Effector CD8-positive, alpha-beta T cell (primary cell): ENCODE data around the gene CMC1.

Experiments
- DNase-seq: peaks from one replicate; lab custom pipeline; 2025; lab: John Stamatoyannopoulos, UW

CMC1 gene

DNA sequence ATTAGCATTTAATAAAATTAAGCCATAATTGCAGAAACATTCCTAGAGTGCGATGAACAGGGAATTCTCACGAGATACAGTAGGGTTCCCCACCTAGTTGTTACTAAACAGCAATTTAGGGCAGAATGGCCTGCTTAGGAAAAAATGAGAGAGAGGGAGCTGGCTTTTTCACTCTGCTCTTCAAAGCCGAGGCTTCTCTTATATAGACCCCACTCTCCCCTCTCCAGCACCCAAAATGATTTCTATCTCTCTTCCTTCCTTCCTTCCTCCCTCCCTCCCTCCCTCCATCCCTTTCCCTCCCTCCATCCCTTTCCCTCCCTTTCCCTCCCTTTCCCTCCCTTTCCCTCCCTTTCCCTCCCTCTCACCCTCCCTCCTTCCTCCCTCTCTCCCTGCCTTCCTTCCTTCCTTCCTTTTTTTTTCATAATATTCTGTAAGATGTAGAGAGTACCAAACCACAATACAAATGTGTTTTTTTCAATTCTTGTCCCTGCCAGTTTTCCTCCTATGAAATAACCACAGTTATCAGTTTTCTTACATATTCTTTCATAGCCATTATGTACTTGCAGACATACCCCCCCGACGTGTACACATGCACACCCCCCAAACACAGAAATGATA is 59.0 kb downstream of the CMC1 start:
- DNase-seq, result no peak

DNA sequence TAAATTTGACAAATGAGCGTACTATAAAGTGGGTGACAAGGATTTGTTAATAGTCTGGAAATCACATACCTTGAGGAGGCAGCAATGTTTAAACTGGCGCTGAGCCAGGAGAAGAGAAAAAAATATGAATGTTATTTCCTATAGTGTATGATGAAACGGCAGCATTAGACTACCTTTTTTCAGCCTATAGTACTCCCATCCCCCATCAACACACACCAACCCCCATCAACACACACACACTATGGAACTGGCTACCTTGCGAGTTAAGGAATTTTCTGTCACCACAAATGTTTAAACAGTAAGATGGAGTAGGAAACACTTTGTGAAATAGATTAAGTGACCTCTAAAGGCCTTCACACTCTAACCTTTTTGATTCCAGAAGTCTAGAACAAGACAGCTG is 60.3 kb downstream of the CMC1 start:
- no peak for DNase-seq

DNA sequence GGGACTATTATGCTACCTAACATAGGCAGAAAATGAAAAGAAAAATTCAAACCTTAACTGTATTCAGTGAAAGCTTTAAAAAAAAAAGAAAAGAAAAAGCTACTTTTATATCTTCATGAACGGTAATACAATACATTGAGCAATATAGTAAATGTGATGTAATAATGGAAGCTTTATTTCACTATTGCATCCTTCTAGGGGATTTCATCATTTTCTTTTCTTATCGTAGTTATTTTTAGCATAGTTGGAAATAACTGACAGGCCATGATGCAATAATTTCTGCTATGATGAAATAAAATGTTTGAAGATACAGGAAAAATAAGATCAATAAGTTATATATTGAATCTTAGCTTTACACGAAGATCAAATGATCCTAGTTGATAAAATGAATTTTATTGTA is 66.8 kb downstream of the CMC1 start:
- DNase-seq, result no peak

DNA sequence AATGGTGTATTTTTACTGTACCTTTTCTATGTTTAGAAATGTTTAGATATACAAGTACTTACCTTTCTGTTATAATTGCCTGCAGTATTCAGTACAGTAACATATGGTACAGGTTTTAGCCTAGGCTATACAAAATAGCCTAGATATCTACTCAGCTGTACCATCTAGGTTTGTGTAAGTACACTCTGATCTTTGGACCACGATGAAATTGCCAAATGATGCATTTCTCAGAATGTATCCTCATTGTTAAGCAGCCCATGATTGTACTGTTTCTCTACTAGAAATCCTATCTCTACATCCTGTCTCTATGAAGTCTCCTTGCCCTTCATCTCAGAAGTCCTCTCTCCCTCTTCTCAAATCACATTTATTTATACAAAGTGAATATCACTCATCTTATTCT is 74.3 kb downstream of the CMC1 start:
- no peak for DNase-seq

DNA sequence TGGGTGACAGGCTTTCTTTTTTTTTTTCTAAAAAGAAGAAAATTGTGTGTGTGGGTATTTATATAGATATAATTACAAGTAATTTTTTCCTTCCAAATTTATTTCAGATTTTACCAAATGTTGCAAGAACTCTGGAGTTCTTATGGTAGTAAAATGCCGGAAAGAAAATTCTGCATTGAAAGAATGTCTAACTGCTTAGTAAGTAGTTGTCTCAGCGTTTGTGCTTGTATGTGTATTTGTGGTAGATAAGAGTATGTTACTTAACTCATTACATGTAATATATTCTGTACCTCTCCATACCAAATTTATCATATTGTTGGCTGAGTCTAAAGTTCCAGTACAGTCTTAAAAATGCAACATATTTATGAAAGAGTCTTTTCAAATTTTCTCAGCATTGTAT is 74.8 kb downstream of the CMC1 start:
- no peak for DNase-seq

DNA sequence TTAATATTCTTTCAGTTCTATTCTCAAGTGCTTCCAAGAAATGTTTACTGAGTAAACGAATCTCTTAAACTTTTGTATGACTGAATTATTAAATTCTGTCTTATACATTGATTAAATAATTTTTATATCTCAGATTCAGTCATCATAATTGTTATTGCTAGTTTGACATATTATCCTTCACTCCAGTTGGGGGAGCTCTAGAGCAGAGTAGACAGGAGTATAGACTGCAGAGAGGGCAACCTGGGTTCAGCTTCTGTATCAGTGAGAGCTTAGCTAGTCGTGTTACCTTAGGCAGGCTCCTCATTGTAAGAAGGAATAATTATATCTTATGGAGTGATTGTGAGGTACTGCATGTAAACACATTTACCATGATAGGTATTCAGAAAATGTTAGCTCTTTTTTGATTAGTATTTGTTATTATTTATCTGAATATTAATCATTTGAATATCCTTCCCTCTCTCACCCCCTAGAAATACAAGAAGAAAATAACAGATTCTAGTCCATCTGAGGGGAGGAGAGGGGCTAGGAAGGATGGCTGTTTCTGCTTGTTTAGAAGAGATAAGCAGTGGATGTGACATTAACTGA is 76.1 kb downstream of the CMC1 start:
- no peak for DNase-seq

DNA sequence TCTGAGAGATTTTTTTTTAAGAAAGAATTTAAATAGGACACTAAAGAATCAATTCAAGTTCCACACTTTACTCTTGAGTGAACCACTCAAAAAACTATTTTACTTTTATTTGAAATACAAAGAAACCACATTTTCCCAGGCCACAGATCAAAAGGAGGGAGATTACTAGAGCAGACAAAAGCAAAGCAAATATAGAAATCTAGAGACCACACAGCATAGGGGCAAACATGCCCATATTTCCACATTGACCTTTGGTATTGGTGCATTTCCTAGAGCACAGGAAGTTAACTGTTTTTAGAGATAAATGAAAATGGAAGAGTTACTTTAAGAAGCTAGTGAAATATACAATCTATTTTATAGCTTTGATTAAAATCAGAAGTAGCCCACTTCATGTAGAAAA is 79.6 kb downstream of the CMC1 start:
- DNase-seq, result no peak

DNA sequence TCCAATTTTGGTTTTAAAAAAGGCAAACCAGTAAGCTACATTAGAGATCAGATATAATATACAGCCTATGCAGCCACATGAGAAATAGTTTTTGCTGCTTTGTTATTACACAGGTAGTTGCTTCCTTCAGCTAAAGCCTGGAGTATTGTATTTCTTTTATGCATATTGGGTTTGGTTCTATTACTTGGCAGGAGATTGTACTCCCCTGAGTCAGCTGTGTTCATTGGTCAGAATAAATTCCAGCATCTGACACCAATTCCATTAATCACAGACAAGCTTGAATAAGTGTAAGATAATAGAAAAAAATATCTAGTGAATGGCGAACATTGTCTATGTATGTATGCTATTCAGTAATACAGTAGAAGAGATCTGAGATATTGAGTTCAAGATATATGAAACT is 81.0 kb downstream of the CMC1 start:
- no peak for DNase-seq

DNA sequence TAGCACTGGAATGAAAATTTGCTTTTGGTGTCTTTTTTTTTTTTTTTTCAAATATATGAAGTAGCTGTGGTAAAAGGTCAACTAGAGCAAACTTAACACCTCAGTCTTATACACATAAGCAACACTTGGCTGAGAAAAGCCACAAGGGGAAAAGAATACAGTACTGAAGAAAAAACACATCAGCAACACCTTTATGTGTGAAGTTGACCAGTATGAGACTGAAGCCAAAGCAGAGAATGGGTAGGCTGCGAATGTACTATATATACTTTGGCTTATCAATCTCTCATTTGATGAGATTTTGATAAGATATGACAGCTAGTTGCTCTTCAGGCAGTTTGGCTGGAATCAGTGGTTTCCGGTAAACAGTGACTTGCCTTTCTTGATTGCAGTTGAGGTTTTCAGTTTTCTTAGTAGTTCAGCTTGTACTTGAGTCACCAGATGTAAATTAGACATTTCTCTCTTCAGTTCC is 85.1 kb downstream of the CMC1 start:
- no peak for DNase-seq

DNA sequence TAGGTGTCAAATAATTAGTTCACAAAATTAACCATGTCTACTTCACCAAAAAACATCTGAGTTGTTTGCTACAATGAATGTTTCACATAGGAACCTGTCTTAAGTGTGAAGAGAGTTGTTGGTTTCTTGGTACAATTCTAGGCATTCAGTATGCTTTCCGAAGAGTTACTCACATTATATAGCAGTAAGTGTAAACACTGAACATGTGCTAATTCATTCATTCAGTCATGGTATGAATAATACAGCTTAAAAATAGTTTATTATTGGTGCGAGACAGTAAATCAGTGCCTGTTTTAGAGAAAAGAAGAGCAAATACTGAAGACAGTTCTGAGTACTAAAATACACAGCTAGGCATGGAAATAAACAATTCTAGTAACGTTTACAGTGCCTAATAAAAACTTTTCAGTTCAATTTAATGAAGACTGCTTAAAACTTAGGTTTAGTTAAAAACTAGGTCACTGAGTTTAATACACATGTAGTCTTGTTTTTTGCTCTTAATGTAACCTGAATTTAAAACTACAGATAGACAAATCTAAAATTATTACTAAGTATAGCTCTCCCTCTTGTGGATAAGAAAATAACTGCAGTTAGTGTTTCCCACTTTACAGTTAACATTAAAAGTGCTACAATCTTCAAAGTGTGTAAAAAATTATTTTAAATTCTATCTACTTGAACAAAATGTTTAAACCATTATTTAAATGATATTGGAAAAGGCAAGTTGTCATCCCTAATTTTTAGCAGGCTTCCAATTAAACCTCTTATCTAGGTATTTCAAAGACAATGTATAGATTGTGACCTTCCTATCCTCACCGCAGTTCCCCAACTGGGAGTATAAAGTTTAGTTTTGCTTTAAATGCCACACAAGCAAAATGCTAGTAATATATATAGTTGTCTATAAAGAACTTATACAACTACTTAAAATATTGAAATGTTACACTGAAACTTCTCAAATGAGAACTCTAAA is 87.1 kb downstream of the CMC1 start:
- DNase-seq, result no peak

DNA sequence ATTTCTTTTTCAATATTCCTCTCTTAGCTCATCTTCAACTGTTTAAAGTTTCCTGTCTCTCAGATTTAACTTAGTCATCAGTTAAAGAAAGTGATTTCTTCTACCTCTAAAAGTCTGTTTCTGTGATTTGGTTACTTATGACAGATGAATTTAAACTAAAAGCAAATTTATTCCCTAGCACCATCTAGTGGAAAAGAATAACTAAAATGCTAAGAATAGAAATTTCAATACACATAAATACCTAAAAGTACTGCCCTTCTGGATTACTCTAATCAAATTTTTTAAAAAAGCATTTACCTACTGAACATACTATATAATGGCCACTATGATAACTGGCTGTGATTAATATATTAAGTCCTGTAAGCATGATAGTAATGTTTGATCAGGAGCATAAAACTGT is 93.1 kb downstream of the CMC1 start:
- no peak for DNase-seq

DNA sequence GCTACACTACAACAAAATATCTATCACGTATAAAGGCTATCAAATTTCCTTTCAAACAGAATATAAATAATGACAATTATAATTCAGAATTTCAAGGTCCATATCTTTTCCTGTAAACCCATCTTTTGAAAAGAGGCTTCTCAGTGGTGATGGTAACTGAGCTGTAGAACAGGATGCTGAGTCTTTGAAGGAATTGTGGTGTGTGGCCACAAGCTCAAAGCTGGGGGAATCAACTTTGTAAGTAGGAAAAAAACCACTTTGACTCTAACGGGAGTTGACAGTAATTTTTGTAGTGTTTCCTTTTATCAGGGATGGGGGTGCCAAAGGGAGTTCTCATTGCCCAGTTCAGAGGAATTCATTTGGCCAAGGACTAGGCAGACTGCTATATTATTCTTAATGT is 93.8 kb downstream of the CMC1 start:
- DNase-seq, result no peak

DNA sequence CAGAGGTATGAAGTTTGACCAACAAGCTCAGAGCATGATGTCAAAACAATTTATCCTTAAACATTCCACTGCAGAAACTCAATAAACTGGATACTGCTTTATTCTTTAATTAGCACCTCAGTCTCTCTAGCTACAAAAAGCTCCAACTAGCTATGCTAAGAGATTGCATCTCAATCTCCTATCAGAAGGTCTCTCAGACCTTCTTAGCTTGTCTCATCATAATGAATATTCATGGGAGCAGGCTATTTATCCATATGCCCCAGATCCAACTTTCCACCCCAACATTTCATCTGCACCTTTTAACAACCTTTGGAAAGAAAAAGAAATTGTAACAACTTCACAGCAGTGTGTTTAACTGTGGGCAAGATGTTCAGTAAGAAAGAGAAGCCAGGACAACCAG is 95.8 kb downstream of the CMC1 start:
- no peak for DNase-seq

DNA sequence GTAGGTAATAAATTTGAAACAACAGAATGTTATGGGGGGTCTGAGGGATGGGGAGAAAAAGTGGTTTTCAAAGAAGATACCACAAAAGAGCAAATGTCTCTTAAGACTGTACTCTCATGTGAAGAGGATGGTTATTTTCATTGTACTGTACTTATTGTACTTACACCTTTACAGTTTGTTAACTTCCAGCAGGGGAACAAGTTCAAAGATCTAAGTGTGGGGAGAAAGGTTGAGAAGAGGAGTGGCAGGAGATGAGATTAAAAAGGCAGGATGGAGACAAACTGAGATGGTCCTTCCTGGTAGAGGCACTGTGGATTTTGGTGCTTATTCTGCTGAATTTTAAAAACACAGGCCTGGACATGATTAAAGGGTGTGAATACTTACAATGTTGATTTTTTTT is 101.7 kb downstream of the CMC1 start:
- no peak for DNase-seq

DNA sequence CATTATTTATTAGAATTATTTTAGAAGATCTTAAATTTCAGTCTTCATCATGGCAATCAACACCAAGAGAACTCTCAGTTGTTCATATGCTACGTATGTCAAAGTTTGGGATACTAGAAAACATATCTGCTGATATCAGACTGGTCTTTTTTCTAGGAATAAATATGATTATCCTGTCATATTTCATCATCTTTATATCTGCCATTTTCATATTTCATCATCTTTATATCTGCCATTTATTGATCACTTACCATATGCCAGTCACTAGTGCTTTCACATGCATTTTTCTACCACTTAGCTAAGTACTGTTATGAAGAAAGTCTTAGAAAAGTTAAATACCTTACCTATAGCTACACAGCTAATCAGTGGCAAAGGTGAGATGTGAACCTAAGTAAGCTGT is 104.3 kb downstream of the CMC1 start:
- no peak for DNase-seq

DNA sequence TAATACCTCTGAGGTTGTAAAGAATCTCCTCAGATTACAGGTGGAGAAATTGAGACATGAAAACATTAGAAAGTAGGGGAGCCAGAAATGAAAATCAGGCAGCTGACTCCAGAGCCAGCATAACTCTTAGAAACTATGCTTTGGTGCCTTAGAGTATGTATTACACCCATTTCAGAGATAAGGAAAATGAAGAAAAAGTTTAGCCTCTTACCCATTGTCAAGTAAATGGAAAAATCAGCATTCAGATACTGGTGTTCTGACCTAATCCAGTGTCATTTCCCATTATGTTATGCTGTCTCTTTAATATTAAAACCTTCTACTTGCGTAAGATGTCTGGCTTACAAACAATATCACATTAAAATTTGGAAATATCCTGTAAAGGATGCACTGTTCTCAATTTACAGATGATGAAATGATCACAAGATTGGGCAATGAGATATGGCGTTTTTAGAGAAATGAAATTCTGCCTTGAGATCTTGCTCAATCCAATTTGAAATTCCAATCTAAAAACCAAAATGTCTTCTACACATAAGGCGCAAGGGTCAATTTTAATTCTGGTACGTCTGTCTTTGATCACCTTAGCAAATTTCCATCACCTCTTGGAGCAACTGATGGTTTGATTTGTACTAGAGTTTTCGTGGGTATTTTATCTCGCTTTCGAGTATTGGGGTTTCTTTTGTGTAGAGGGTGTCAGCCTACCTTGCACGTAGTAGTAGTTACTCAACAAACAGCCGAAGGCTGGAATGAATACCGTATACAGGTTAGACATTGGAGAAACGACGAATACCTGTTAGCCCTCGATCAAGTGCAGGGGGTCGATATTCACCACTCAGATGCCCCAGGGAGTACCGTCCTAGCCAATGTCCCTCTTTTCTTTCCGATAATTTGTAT is 106.2 kb downstream of the CMC1 start:
- DNase-seq, result no peak

DNA sequence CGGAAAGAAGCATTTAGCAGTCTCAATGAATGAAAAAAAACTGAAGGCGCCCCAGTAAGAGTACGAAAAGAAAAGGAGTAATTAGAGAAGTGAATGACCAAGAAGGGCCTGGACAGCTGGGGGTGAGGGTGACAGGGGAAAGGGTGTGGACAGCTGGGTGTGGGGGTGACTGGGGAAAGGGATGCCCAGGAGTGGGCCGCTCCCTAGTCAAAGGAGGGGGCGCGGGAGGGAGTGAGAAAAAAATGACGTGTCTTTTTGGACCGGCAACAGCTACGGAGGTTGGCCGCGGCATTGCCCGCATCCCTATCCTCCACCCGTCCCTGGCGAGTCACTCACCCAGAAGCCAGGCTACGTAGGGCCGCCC is 106.8 kb downstream of the CMC1 start:
- DNase-seq, result no peak

DNA sequence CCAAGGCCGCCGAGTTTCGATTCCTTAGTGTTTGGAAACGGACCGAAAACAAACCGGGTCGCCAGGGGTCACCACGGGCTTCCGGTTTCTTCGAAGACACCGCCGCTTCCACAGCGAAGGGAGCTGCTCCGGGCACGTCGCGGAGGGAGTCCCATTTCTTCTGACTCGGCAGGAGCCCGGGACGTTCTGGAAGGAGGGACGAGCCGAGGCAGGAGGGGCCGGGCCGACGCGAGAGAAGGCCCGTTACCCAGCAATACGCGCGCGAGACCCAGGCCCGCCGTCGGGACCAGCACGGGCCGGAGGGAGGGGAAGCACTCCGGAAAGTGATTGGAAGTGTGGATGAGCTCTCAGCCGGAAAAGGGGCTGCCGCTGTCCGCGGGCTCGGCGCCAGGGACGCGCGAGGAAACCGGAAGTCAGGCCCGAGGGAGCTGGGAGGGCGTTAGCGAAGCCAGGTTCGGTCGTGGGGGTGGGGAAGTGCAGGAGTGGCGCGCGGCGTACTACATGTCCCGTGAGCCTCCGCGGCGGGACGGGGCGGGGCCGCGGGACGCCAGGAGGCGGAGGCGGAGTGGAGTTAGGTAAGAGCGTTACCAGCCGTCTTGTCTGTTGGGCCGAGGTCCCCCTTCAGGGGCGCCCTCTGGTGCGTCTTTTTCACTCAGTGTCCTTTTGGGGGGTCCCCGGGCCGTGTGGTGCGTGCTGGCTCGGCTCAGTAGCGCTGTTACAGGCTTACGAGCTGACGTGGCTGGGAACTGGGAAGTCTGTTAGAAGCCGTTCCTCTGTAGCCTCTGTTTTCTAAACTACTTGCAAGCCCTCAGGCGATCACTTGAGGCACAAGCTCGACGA is 107.4 kb downstream of the CMC1 start, which contains the start of the genes AZI2 and ZCWPW2:
TSS of gene AZI2 (minus strand) at position 196 of the 840 bp plus-strand sequence. CDS start 8,207 bp downstream, outside the sequence.
TSS of gene ZCWPW2 (plus strand) at position 93 of the 840 bp plus-strand sequence. CDS start 64,348 bp downstream, outside the sequence.
- peak; percentile 87 for DNase-seq

DNA sequence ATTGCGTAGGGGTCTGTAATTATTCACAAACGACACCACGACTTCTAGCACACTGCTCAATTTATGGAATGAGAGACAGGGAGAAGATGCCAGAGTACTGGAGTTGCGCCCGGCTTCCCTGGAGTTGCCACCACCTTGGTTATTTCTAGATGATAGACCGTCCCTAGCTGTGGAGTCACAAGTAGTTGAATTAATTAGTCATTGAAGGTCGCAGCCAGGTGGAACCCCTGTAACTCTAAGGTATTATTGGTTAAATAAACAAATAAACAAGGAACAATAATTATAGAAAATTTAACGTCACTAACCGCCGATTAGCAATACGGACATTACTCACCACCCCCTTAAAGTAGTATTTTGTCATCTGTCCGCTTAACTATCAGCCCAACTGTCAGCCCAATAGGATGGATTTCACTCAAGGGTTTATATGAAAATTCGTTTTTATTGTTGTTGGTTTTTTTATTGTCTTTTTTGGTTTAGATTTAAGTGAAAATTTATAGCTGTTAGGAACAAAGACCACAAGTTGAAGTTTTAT is 108.1 kb downstream of the CMC1 start:
- no peak for DNase-seq
